Astrocyte of the spinal cord (primary cell): ENCODE data around the gene RNF222.

Source experiments
- DNase-seq: peaks from one replicate; pipeline ENCODE4 v3.0.0; 2011; ENCODE audit warnings: low read depth, low spot score
- H3K4me3 ChIP-seq: 2 replicates; pipeline ENCODE4 v1.5.1; 2011; ENCODE audit warnings: low read depth, mild to moderate bottlenecking, low read length, moderate library complexity
- in situ Hi-C: cut with HindIII; loops from 2 replicates; pipeline ENCODE4 v1.10.0; 2017; ENCODE audit warnings: low sequenced_read_pairs
- TF ChIP-seq, protein P1 (sequence below): IDR thresholded peaks from 2 replicates; pipeline ENCODE4 v1.5.1; 2012; ENCODE audit warnings: low read depth, mild to moderate bottlenecking, low read length, inconsistent platforms

RNF222 gene

DNA sequence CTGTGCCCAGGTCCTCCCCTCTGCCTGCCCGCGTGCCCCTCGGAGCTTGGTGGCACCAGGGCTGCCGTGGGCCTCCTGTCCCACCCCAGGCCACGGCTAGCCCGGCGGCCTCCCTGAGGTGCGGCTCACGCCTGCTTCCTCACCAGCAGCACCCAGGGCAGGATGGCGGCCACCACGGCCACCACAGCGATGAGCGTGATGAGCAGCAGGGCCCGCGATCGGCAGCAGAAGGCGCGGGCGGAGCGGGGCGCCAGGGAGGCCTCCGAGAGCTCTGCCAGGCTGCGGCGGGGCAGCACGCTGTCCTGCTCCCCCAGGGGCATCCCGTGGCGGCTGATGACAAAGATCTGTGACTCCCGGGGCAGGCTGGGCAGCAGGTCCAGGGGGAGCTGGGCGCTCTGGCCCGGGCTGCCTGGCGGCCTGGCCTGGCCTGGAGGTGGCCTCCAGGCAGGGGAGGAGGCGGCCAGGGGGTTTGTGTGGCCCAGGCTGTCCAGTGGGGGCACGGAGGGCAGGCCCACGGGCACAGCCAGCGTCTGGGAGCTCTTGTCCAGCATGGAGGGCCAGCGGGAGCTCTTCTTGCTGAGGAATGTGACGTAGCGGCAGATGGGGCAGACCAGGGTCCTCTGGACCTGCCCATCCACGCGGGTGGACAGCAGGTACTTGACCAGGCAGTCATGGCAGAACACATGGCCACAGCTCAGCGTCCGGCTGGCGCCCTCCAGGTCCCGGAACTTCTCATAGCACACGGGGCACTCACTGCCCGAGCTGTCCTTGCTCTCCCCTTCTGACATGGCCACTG lies 4.8 kb downstream of the RNF222 start:
- in situ Hi-C loops: no loop called here
- TF ChIP-seq, protein P1, sequence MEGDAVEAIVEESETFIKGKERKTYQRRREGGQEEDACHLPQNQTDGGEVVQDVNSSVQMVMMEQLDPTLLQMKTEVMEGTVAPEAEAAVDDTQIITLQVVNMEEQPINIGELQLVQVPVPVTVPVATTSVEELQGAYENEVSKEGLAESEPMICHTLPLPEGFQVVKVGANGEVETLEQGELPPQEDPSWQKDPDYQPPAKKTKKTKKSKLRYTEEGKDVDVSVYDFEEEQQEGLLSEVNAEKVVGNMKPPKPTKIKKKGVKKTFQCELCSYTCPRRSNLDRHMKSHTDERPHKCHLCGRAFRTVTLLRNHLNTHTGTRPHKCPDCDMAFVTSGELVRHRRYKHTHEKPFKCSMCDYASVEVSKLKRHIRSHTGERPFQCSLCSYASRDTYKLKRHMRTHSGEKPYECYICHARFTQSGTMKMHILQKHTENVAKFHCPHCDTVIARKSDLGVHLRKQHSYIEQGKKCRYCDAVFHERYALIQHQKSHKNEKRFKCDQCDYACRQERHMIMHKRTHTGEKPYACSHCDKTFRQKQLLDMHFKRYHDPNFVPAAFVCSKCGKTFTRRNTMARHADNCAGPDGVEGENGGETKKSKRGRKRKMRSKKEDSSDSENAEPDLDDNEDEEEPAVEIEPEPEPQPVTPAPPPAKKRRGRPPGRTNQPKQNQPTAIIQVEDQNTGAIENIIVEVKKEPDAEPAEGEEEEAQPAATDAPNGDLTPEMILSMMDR: no peak
- no peak overlapping the region for H3K4me3 ChIP-seq
- DNase-seq: no peak

DNA sequence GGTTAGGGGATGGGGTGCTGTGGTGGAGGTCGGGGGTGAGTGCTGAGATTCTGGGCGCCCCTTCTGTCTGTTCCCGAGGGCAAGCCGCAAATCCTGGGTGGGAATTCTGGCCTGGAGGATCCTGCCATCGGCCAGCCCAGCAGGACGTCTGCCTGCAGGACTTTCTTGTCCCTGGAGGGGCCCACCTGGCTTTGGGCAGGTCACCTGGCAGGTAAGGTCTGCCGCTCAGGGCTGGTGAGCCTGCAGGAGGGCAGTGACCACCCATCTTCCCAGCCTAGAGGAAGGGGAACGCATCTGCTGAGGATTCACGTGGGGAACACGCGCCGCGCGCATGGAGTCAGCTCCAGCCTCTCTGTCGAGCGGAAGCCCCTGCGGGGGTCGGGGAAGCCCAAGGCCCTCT lies 5.4 kb downstream of the RNF222 start:
- no peak for DNase-seq
- in situ Hi-C loops: no loop called here
- H3K4me3 ChIP-seq: no peak overlapping the region
- TF ChIP-seq, protein P1: no peak

DNA sequence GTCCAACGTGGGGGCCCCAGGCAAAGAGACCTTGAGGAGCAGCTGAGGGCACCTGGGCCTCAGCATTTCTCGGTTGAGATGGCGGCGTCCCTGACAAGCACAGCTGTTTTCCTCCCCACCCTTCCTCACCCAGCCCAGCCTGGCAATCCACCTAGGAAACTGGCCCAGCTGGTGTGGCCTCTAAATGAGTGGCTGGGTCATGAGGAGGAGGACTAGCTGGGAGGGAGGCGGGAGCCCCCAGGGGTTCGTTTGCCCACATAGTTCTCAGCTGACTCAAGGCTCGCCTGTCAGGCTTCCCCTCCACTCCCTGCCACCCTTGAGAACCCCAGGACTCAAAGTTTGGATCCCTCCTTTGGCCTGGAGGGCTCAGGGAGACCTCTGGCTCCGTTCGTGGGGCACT lies 5.9 kb downstream of the RNF222 start:
- in situ Hi-C loops: no loop called here
- TF ChIP-seq, protein P1: no peak
- DNase-seq: no peak
- H3K4me3 ChIP-seq: no peak overlapping the region

DNA sequence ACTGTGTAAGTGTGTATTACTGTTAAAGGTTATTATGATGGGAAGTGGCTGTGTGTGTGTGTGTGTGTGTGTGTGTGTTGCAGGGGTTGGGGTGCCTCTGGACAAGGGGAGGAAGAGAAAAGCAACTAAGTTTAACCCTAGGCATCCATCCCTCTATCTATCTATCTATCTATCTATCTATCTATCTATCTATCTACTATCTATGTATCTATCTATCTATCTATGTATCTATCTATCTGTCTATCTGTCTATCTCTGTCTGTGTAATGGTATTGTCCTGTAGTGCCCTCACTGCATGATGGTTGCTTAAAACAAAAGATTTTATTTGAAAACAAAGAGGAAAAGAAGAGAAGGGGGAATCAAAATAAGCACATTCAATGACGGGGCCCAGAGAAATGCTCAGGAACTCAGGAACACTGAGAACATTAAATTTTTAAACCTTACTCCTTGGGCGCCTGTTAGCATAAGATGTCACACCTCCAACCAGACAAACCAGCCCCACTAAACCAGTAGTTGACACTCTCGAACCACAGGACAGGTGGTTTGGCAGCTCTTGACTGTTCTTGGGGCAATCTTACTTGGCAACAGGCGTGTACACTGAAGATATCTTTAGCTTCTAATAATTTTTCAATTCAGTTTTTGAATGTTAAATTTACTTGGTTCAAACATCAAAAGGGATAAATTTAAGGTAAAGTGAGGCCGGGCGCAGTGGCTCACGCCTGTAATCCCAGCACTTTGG lies 9.5 kb downstream of the RNF222 start:
- H3K4me3 ChIP-seq: no peak overlapping the region
- in situ Hi-C loops: no loop called here
- TF ChIP-seq, protein P1: no peak
- DNase-seq: no peak

DNA sequence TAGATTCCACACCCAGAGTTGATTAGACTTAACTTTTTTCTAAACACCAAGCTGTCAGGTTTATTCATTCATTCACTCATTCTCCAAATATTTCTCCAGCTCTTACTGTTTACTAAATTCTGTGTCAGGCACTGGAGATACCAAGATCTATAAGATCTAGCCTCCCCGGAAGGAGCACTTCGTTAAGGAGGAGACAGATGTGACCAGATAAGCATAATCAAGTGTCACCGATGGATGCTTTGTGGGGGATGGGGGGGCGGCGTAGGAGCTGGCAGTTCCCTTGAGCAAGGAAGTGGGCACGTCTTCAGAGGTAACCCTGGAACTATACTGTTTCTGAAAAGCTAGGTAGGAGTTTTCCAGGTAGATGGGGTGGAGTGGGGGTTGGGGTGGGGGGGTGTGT lies 10.8 kb downstream of the RNF222 start:
- no peak overlapping the region for H3K4me3 ChIP-seq
- in situ Hi-C loops: no loop called here
- no peak for DNase-seq
- TF ChIP-seq, protein P1: no peak

DNA sequence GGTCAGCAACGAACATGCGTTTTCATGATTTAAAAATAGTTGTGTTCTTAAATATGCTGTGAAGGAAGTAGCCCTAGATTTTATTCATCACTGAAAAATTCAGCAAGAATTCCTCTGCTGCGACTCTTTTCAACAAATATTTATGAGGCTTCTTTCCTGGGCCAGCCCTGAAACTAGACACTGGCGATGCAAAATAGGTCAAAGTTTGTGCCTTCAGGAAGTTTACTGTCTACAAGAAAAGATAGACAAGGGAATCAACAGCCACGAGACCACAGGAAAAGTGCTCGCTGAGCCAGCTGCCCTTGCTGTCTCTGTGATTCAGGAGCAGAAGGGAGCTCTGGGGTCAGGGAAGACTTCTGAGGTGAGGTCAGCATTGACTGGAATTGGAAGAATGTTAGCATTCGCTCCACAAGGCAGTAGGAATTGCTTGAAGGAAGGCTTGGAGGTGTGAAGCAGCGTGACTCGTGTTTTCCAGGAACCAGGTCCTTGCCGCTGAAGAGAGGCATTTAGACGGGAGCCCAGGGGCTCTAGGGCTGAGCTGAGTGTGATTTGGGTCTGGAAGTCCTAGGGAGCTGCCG lies 12.7 kb downstream of the RNF222 start:
- peak; percentile 77 for DNase-seq
- in situ Hi-C loops: no loop called here
- TF ChIP-seq, protein P1: no peak
- no peak overlapping the region for H3K4me3 ChIP-seq
